Fibroblast of lung (primary cell): ENCODE results near the gene UGT1A5. TPM values are rescaled to one million over a fixed set of nuclear protein-coding genes. Genes with fewer than 3 reads are reported as not detected.
"Not testable (repeated sequence)": the region's sequence is repeated elsewhere in the genome, so short reads cannot be mapped to it uniquely, and the experiment has no call there.

Source experiments
- DNase-seq, 2 donors: peaks; one replicate each; pipeline versions ENCODE4 v3.0.0 to v3.0.0-alpha.2; 2010; ENCODE audit warnings: low read depth in 2 of 2
- H2AFZ ChIP-seq: 2 replicates; pipeline ENCODE4 v1.5.1; 2012; ENCODE audit warnings: low read length, control low read depth, inconsistent platforms
- H3K27ac ChIP-seq: 2 replicates; pipeline ENCODE4 v1.5.1; 2011; ENCODE audit warnings: low read length, control low read depth; ENCODE audit not compliant: insufficient read depth
- H3K27me3 ChIP-seq: 2 replicates; pipeline ENCODE4 v1.5.1; 2011; ENCODE audit warnings: mild to moderate bottlenecking, low read length; ENCODE audit not compliant: control insufficient read depth, insufficient read depth
- H3K36me3 ChIP-seq: 2 replicates; pipeline ENCODE4 v1.5.1; 2011; ENCODE audit warnings: low read length; ENCODE audit not compliant: control insufficient read depth, insufficient read depth
- H3K4me1 ChIP-seq: 2 replicates; pipeline ENCODE4 v1.5.1; 2011; ENCODE audit warnings: low read length; ENCODE audit not compliant: control insufficient read depth, insufficient read depth; ENCODE audit errors: extremely low read depth
- H3K4me2 ChIP-seq: 2 replicates; pipeline ENCODE4 v1.5.1; 2011; ENCODE audit warnings: low read length, control low read depth; ENCODE audit not compliant: insufficient read depth; ENCODE audit errors: extremely low read depth
- H3K4me3 ChIP-seq, 4 experiments: fragments of 200-600 bp in 1 of 4; sonication (generic) in 1 of 4; replicated peaks in 1 of 4; 2 replicates each; pipeline ENCODE4 v1.5.1; 2011 to 2016; ENCODE audit warnings: low read length in 4 of 4, low read depth in 3 of 4, mild to moderate bottlenecking in 3 of 4, control low read depth in 2 of 4, inconsistent platforms in 1 of 4, mixed read lengths in 1 of 4; ENCODE audit not compliant: insufficient read depth in 1 of 4; ENCODE audit errors: control extremely low read depth in 1 of 4
- H3K79me2 ChIP-seq: 2 replicates; pipeline ENCODE4 v1.5.1; 2012; ENCODE audit warnings: mild to moderate bottlenecking, low read length, inconsistent platforms; ENCODE audit not compliant: control insufficient read depth, insufficient read depth
- H3K9ac ChIP-seq: 2 replicates; pipeline ENCODE4 v1.5.1; 2011; ENCODE audit warnings: mild to moderate bottlenecking, low read length, control low read depth; ENCODE audit not compliant: insufficient read depth
- H3K9me3 ChIP-seq: 2 replicates; pipeline ENCODE4 v1.5.1; 2012; ENCODE audit warnings: low read depth, low read length; ENCODE audit not compliant: control insufficient read depth, insufficient read depth
- H4K20me1 ChIP-seq: 2 replicates; pipeline ENCODE4 v1.5.1; 2011; ENCODE audit warnings: low read length; ENCODE audit not compliant: control insufficient read depth, insufficient read depth; ENCODE audit errors: extremely low read depth
- EZH2 ChIP-seq: IDR thresholded peaks from 2 replicates; pipeline ENCODE4 v1.5.1; 2012; ENCODE audit warnings: low read length, control low read depth, mild to moderate bottlenecking; ENCODE audit errors: missing control alignments
- polyA plus RNA-seq, 2 donors: library from polyadenylated mRNA; depleted of rRNA in 1 of 2; stranded (reverse) in 1 of 2; unstranded in 1 of 2; fragments of >200 nt; gene quantifications; 2 replicates each; pipeline ENCODE4 v1.2.1, GENCODE V29; 2011 to 2012; ENCODE audit warnings: missing spikeins in 1 of 2
- total RNA-seq: library from RNA; depleted of rRNA; stranded (reverse); fragments of >200 nt; gene quantifications from 2 replicates; pipeline ENCODE4 v1.2.1, GENCODE V29; 2014
- TF ChIP-seq, protein P1 (sequence below), 2 donors: IDR thresholded peaks in 1 of 2; conservative IDR thresholded peaks in 1 of 2; 1 replicate in 1 of 2; 2 replicates in 1 of 2; pipeline ENCODE4 v1.5.1; 2011 to 2012; ENCODE audit warnings: low read length in 2 of 2, control low read depth in 1 of 2, inconsistent platforms in 1 of 2, low read depth in 1 of 2, mild to moderate bottlenecking in 1 of 2

Gene UGT1A5
- total and polyA plus RNA-seq, 2 donors (not counting 1 experiment from before 2014, with no cell fraction given), result not detected

DNA sequence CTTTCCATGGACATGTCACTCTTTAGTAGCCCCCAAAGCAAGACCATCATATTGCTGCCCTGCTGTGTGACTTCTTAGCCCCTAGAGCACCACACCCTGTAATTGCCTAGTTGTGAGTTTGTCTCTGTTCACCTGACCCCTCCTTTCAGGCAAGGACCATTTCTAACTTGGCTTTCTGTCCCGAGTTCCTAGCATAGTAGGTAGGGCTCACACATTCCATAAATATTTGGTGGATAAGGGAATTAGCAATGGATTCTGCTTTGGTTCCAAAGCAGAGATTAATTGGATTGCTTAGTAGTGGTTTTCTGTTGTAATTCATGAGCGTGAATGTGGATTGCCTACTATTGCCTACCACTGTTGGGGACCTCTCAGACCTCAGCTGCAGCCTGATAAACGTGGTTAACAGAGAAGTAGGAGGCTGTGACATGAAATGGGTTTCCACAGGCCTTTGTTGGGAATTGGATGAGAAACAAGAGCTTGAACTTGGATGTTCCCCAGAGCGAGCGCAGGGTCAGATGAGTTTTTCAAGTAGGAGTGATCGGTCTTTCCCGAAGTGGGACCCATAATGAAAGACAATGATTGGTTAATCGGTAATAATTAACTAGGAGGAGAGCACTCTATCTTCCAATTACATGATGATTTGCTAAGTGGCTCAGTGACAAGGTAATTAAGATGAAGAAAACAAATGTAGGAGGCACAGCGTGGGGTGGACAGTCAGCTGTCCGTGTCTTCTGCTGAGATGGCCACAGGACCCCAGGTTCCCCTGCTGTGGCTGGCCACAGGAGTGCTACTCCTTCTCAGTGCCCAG lies 34.0 kb downstream of the UGT1A5 start:
- Histone ChIP-seq H3K79me2 (no peaks in the 10 kb centered on the region), H3K4me1 (no peaks in the 10 kb centered on the region), H3K4me3 (no peak overlapping the region), H3K27me3 (no peaks in the 10 kb centered on the region), H3K9me3 (no peaks in the 10 kb centered on the region), H3K27ac (no peak overlapping the region), H2AFZ (no peak overlapping the region), H3K36me3 (no peaks in the 10 kb centered on the region), H3K9ac (no peak overlapping the region), H4K20me1 (no peaks in the 10 kb centered on the region), H3K4me2 (no peak overlapping the region)
- TF ChIP-seq, protein P1, sequence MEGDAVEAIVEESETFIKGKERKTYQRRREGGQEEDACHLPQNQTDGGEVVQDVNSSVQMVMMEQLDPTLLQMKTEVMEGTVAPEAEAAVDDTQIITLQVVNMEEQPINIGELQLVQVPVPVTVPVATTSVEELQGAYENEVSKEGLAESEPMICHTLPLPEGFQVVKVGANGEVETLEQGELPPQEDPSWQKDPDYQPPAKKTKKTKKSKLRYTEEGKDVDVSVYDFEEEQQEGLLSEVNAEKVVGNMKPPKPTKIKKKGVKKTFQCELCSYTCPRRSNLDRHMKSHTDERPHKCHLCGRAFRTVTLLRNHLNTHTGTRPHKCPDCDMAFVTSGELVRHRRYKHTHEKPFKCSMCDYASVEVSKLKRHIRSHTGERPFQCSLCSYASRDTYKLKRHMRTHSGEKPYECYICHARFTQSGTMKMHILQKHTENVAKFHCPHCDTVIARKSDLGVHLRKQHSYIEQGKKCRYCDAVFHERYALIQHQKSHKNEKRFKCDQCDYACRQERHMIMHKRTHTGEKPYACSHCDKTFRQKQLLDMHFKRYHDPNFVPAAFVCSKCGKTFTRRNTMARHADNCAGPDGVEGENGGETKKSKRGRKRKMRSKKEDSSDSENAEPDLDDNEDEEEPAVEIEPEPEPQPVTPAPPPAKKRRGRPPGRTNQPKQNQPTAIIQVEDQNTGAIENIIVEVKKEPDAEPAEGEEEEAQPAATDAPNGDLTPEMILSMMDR (conservative IDR thresholded peaks at IDR 0.05 in 1 of 2, IDR thresholded peaks at IDR 0.05 in 1 of 2; ENCODE audit: low read depth in 1 of 2, low read length in 2 of 2), result no peak
- TF ChIP-seq EZH2, result no peak
- peak in 1 of 2 donors; percentile 78 for DNase-seq

DNA sequence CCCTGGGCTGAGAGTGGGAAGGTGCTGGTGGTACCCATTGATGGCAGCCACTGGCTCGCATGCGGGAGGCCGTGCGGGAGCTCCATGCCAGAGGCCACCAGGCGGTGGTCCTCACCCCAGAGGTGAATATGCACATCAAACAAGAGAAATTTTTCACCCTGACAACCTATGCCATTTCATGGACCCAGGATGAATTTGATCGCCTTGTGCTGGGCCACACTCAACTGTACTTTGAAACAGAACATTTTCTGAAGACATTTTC lies 34.5 kb downstream of the UGT1A5 start:
- no peaks in the 10 kb centered on the region for H4K20me1 ChIP-seq
- no peaks in the 10 kb centered on the region for H3K27me3 ChIP-seq
- no peaks in the 10 kb centered on the region for H3K4me1 ChIP-seq
- H3K9ac ChIP-seq, result no peak overlapping the region
- no peaks in the 10 kb centered on the region for H3K9me3 ChIP-seq
- no peak overlapping the region for H2AFZ ChIP-seq
- TF ChIP-seq, protein P1 (conservative IDR thresholded peaks at IDR 0.05 in 1 of 2, IDR thresholded peaks at IDR 0.05 in 1 of 2; ENCODE audit: low read depth in 1 of 2, low read length in 2 of 2), result no peak
- no peaks in the 10 kb centered on the region for H3K79me2 ChIP-seq
- no peak overlapping the region for H3K4me2 ChIP-seq
- H3K27ac ChIP-seq, result no peak overlapping the region
- H3K36me3 ChIP-seq, result no peaks in the 10 kb centered on the region
- H3K4me3 ChIP-seq, result no peak overlapping the region
- DNase-seq, result no peak

DNA sequence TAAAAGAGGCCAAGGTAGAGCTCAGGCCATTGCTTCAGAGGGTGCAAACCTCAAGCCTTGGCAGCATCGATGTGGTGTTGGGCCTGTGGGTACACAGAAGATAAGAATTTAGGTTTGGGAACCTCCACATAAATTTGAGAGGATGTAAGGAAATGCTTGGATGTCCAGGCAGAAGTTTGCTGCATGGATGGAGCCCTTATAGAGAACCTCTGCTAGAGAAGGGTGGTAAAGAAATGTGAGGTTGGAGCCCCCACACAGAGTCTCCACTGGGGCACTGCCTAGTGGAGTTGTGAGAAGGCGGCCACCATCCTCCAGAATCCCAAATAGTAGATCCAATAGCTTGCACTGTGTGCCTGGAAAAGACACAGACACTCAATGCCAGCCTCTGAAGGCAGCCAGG lies 38.0 kb downstream of the UGT1A5 start:
- H3K4me2 ChIP-seq, H2AFZ ChIP-seq, H3K9me3 ChIP-seq, H3K79me2 ChIP-seq, H3K4me3 ChIP-seq, H3K36me3 ChIP-seq, H3K27me3 ChIP-seq, H3K4me1 ChIP-seq, H3K27ac ChIP-seq, H3K9ac ChIP-seq, DNase-seq, H4K20me1 ChIP-seq: not testable (repeated sequence)

DNA sequence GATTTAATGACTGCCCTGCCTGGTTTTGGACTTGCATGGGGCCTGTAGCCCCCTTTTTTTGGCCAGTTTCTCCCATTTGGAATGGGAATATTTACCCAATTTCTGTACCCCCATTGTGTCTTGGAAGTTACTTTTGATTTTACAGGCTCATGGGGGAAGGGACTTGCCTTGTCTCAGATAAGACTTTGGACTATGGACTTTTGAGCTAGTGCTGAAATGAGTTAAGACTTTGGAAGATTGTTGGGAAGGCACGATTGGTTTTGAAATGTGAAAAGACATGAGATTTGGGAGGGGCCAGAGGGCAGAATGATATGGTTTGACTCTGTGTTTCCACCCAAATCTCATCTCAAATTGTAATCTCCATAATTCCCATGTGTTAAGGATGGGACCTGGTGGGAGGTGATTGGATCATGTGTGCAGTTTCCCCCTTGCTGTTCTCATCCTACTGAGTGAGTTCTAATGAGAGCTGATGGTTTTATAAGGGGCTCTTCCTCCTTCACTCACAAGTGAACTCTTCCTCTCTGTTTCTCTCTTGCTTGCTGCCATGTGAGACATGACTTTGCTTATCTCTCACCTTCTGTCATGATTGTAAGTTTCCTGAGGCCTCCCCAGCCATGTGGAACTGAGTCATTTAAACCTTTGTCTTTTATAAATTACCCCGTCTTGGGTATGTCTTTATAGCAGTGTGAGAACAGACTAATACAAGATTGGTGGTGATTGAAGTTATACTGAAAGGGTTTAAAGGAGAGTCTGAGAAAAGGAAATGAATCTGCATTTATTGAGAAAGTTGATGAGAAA lies 38.7 kb downstream of the UGT1A5 start:
- H3K9me3 ChIP-seq, H3K79me2 ChIP-seq, H3K4me2 ChIP-seq, H3K27me3 ChIP-seq, H3K9ac ChIP-seq, H2AFZ ChIP-seq, DNase-seq, H3K4me1 ChIP-seq, H3K4me3 ChIP-seq, H3K36me3 ChIP-seq, H3K27ac ChIP-seq, H4K20me1 ChIP-seq: not testable (repeated sequence)
